ENCODE data around the gene UGT1A6.

Gene UGT1A6

GRCh38 chr2:233775414-233775813 is 82.7 kb downstream of the UGT1A6 start:
- TF ChIP-seq CTCF (IDR thresholded peaks at IDR 0.05; ENCODE audit: extremely low read depth, missing control alignments), result no peak
- DNase-seq (ENCODE audit: low spot score), result no peak

GRCh38 chr2:233778030-233778429 is 85.3 kb downstream of the UGT1A6 start, which contains the start of gene MROH2A:
Gene MROH2A (plus strand): TSS chr2:233778330. CDS start chr2:233779359, 1,029 bp downstream.
- TF ChIP-seq CTCF (IDR thresholded peaks at IDR 0.05; ENCODE audit: extremely low read depth, missing control alignments), result no peak
- no peak for DNase-seq (ENCODE audit: low spot score)

- DNase-seq (ENCODE audit: low spot score), result no peak
- TF ChIP-seq CTCF (IDR thresholded peaks at IDR 0.05; ENCODE audit: extremely low read depth, missing control alignments), result no peak
Measured at GRCh38 chr2:233779722-233780121, 87.0 kb downstream of the UGT1A6 start.

- no peak for TF ChIP-seq CTCF (IDR thresholded peaks at IDR 0.05; ENCODE audit: extremely low read depth, missing control alignments)
- DNase-seq (ENCODE audit: low spot score), result no peak
Measured at GRCh38 chr2:233780771-233781170, 88.1 kb downstream of the UGT1A6 start.

- no peak for TF ChIP-seq CTCF (IDR thresholded peaks at IDR 0.05; ENCODE audit: extremely low read depth, missing control alignments)
- no peak for DNase-seq (ENCODE audit: low spot score)
Measured at GRCh38 chr2:233789554-233789953, 96.9 kb downstream of the UGT1A6 start.

GRCh38 chr2:233791151-233791882 is 98.6 kb downstream of the UGT1A6 start:
- DNase-seq (ENCODE audit: low spot score), result no peak
- no peak for TF ChIP-seq CTCF (IDR thresholded peaks at IDR 0.05; ENCODE audit: extremely low read depth, missing control alignments)

GRCh38 chr2:233791883-233792329 is 99.2 kb downstream of the UGT1A6 start:
- no peak for TF ChIP-seq CTCF (IDR thresholded peaks at IDR 0.05; ENCODE audit: extremely low read depth, missing control alignments)
- no peak for DNase-seq (ENCODE audit: low spot score)

Data from GM20000 (cell line).